PC-3 (cell line): ENCODE results near the gene SFXN3.
A peak's percentile ranks its signal among the peaks of the same experiment; 100 is the strongest.

Experiments used
- CTCF ChIP-seq: fragments of 300-600 bp; sonication (generic); conservative IDR thresholded peaks from 2 replicates; pipeline ENCODE4 v1.5.1; 2017; ENCODE audit warnings: antibody characterized with exemption, low read depth, mild to moderate bottlenecking, low read length
- EZH2phosphoT487 ChIP-seq: fragments of 300-600 bp; sonication (generic); IDR thresholded peaks from 2 replicates; pipeline ENCODE4 v1.6.1; 2018; ENCODE audit warnings: mild to moderate bottlenecking, antibody characterized with exemption, low read length, borderline replicate concordance

GRCh38 chr10:101011517-101012423 lies 19.3 kb upstream of the SFXN3 start:
- TF ChIP-seq EZH2phosphoT487 (no peak), CTCF (0 out of 2 replicates have a peak, but pooled peaks have one; percentile 31)
